ENCODE results near the gene TSHZ3. TPM values are rescaled to one million over a fixed set of nuclear protein-coding genes. Genes with fewer than 3 reads are reported as not detected.

The TSHZ3 gene
- total RNA-seq: 7.6 and 9.4 TPM in 2 replicates

- H3K4me3 ChIP-seq (ENCODE audit: insufficient read depth, low read length): peak within 1 kb of the TSS; percentile 85
- peaks cover 17% of the 10 kb centered on the region for H3K4me1 ChIP-seq (ENCODE audit: insufficient read depth, low read length)
- peak within 1 kb of the TSS; percentile 41 for H3K27ac ChIP-seq (ENCODE audit: low read depth, low read length)
- no peaks in the 10 kb centered on the region for H3K27me3 ChIP-seq (ENCODE audit: insufficient read depth, low read length)
- H3K4me2 ChIP-seq (ENCODE audit: insufficient read depth, low read length): peak within 1 kb of the TSS; percentile 91
- TF ChIP-seq CTCF (IDR thresholded peaks at IDR 0.05; ENCODE audit: extremely low read depth, low read depth, low read length): no peak
- H2AFZ ChIP-seq (ENCODE audit: low read length): peak within 1 kb of the TSS; percentile 6
- H4K20me1 ChIP-seq (ENCODE audit: insufficient read depth, low read length): peaks cover 39% of the 10 kb centered on the region
- peaks cover 8% of the 10 kb centered on the region for H3K36me3 ChIP-seq (ENCODE audit: insufficient read depth, low read length)
- no peaks in the 10 kb centered on the region for H3K9me3 ChIP-seq (ENCODE audit: low read depth, low read length)
- H3K79me2 ChIP-seq (ENCODE audit: insufficient read depth, low read length): peaks cover 64% of the 10 kb centered on the region
- peak; percentile 96 for DNase-seq (ENCODE audit: insufficient read length, low spot score, missing footprints)
Measured at GRCh38 chr19:31349160-31349881, at the start of gene TSHZ3. Gene TSHZ3, minus strand, starts transcription at chr19:31349436. Its CDS starts 217 bp downstream, at chr19:31349219.

GRCh38 chr19:31397308-31397707 is 48.1 kb upstream of the TSHZ3 start:
- Histone ChIP-seq H3K36me3 (ENCODE audit: insufficient read depth, low read length) (no peaks in the 10 kb centered on the region), H3K4me2 (ENCODE audit: insufficient read depth, low read length) (no peak overlapping the region), H3K9me3 (ENCODE audit: low read depth, low read length) (no peaks in the 10 kb centered on the region), H3K27me3 (ENCODE audit: insufficient read depth, low read length) (peaks cover 16% of the 10 kb centered on the region), H3K4me1 (ENCODE audit: insufficient read depth, low read length) (no peaks in the 10 kb centered on the region), H4K20me1 (ENCODE audit: insufficient read depth, low read length) (no peaks in the 10 kb centered on the region), H3K27ac (ENCODE audit: low read depth, low read length) (no peak overlapping the region), H3K4me3 (ENCODE audit: insufficient read depth, low read length) (no peak overlapping the region), H3K79me2 (ENCODE audit: insufficient read depth, low read length) (no peaks in the 10 kb centered on the region), H2AFZ (ENCODE audit: low read length) (no peak overlapping the region)
- no peak for DNase-seq (ENCODE audit: insufficient read length, low spot score, missing footprints)
- no peak for TF ChIP-seq CTCF (IDR thresholded peaks at IDR 0.05; ENCODE audit: extremely low read depth, low read depth, low read length)

- H2AFZ ChIP-seq (ENCODE audit: low read length): no peak overlapping the region
- H4K20me1 ChIP-seq (ENCODE audit: insufficient read depth, low read length): no peaks in the 10 kb centered on the region
- no peak for DNase-seq (ENCODE audit: insufficient read length, low spot score, missing footprints)
- no peak overlapping the region for H3K4me2 ChIP-seq (ENCODE audit: insufficient read depth, low read length)
- peaks cover 7% of the 10 kb centered on the region for H3K27me3 ChIP-seq (ENCODE audit: insufficient read depth, low read length)
- H3K9me3 ChIP-seq (ENCODE audit: low read depth, low read length): no peaks in the 10 kb centered on the region
- H3K4me1 ChIP-seq (ENCODE audit: insufficient read depth, low read length): no peaks in the 10 kb centered on the region
- no peaks in the 10 kb centered on the region for H3K79me2 ChIP-seq (ENCODE audit: insufficient read depth, low read length)
- no peak overlapping the region for H3K27ac ChIP-seq (ENCODE audit: low read depth, low read length)
- H3K4me3 ChIP-seq (ENCODE audit: insufficient read depth, low read length): no peak overlapping the region
- no peak for TF ChIP-seq CTCF (IDR thresholded peaks at IDR 0.05; ENCODE audit: extremely low read depth, low read depth, low read length)
- no peaks in the 10 kb centered on the region for H3K36me3 ChIP-seq (ENCODE audit: insufficient read depth, low read length)
Measured at GRCh38 chr19:31392464-31392863, 43.2 kb upstream of the TSHZ3 start.

GRCh38 chr19:31391518-31391917 is 42.3 kb upstream of the TSHZ3 start:
- Histone ChIP-seq H3K27ac (ENCODE audit: low read depth, low read length) (no peak overlapping the region), H3K79me2 (ENCODE audit: insufficient read depth, low read length) (no peaks in the 10 kb centered on the region), H2AFZ (ENCODE audit: low read length) (no peak overlapping the region), H3K4me3 (ENCODE audit: insufficient read depth, low read length) (no peak overlapping the region), H3K36me3 (ENCODE audit: insufficient read depth, low read length) (no peaks in the 10 kb centered on the region), H3K4me1 (ENCODE audit: insufficient read depth, low read length) (no peaks in the 10 kb centered on the region), H3K9me3 (ENCODE audit: low read depth, low read length) (no peaks in the 10 kb centered on the region), H4K20me1 (ENCODE audit: insufficient read depth, low read length) (no peaks in the 10 kb centered on the region), H3K4me2 (ENCODE audit: insufficient read depth, low read length) (no peak overlapping the region), H3K27me3 (ENCODE audit: insufficient read depth, low read length) (peaks cover 7% of the 10 kb centered on the region)
- no peak for TF ChIP-seq CTCF (IDR thresholded peaks at IDR 0.05; ENCODE audit: extremely low read depth, low read depth, low read length)
- DNase-seq (ENCODE audit: insufficient read length, low spot score, missing footprints): no peak

All from osteoblast (primary cell).